Stimulated activated CD8-positive, alpha-beta memory T cell treated with anti-CD3 and anti-CD28 coated beads, Interleukin-15, amount 100 ng/mL, for 48 hours (primary cell): ENCODE measurements around the gene OR4D10.

Experiments used
- DNase-seq, 2 donors: peaks; one replicate each; pipeline ENCODE4 v3.0.0-alpha.2; 2020; ENCODE audit warnings: low read depth in 2 of 2

The OR4D10 gene

GRCh38 chr11:59528711-59529110 is 55.6 kb downstream of the OR4D10 start:
- no peak for DNase-seq
